Measurements from ENCODE around the gene LAMA2.
A peak's percentile ranks its signal among the peaks of the same experiment; 100 is the strongest.

- TF ChIP-seq, protein P1, sequence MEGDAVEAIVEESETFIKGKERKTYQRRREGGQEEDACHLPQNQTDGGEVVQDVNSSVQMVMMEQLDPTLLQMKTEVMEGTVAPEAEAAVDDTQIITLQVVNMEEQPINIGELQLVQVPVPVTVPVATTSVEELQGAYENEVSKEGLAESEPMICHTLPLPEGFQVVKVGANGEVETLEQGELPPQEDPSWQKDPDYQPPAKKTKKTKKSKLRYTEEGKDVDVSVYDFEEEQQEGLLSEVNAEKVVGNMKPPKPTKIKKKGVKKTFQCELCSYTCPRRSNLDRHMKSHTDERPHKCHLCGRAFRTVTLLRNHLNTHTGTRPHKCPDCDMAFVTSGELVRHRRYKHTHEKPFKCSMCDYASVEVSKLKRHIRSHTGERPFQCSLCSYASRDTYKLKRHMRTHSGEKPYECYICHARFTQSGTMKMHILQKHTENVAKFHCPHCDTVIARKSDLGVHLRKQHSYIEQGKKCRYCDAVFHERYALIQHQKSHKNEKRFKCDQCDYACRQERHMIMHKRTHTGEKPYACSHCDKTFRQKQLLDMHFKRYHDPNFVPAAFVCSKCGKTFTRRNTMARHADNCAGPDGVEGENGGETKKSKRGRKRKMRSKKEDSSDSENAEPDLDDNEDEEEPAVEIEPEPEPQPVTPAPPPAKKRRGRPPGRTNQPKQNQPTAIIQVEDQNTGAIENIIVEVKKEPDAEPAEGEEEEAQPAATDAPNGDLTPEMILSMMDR (IDR thresholded peaks at IDR 0.05) = no peak
- peak; percentile 20 to 72 for TF ChIP-seq POLR2AphosphoS5 (IDR thresholded peaks at IDR 0.05)
These were observed 255.9 kb downstream of the LAMA2 start for GRCh38 chr6:129138739-129139405.
